Muscle of leg (tissue), 11 donors: Measurements from ENCODE around the gene WWOX. TPM values are rescaled to one million over a fixed set of nuclear protein-coding genes. Genes with fewer than 3 reads are reported as not detected.

Experiments
- DNase-seq: peaks from one replicate; pipeline ENCODE4 v3.0.0; 2013
- H3K27ac ChIP-seq: one replicate; pipeline ENCODE4 v1.5.1; 2013; ENCODE audit warnings: mild to moderate bottlenecking, low read length, control low read depth
- H3K27me3 ChIP-seq: one replicate; pipeline ENCODE4 v1.6.1; 2013; ENCODE audit warnings: low read length; ENCODE audit not compliant: control insufficient read depth, insufficient read depth
- H3K36me3 ChIP-seq: one replicate; pipeline ENCODE4 v1.6.1; 2013; ENCODE audit warnings: low read length; ENCODE audit not compliant: control insufficient read depth, insufficient read depth
- H3K4me1 ChIP-seq: one replicate; pipeline ENCODE4 v1.6.1; 2013; ENCODE audit warnings: low read length; ENCODE audit not compliant: control insufficient read depth, insufficient read depth
- H3K4me3 ChIP-seq: one replicate; pipeline ENCODE4 v1.5.1; 2013; ENCODE audit warnings: low read length, control low read depth
- H3K9me3 ChIP-seq: replicated peaks from 2 replicates; pipeline ENCODE4 v1.6.1; 2013; ENCODE audit warnings: low read depth, low read length; ENCODE audit not compliant: control insufficient read depth
- WGBS: methylation state at CpG from one replicate; pipeline ENCODE4 v1.1.5; 2013; ENCODE audit warnings: missing lambda C conversion rate; ENCODE audit not compliant: insufficient coverage; 5-methylcytosine and 5-hydroxymethylcytosine counted together
- polyA plus RNA-seq, 8 donors: library from polyadenylated mRNA; unstranded; fragments of 120-200 nt; gene quantifications; one replicate each; pipeline versions ENCODE4 v1.2.1 to v1.2.3, GENCODE V29; 2013; ENCODE audit warnings: inconsistent platforms in 1 of 8, low replicate concordance in 1 of 8; ENCODE audit not compliant: insufficient read length in 8 of 8, insufficient read depth in 1 of 8
- total RNA-seq: library from RNA; stranded (reverse); fragments of 120-200 nt; gene quantifications from one replicate; pipeline ENCODE4 v1.2.4, GENCODE V29; 2013

The WWOX gene
- total and polyA plus RNA-seq, 9 donors: 8.1 to 15.8 (median 12.2) TPM

DNA sequence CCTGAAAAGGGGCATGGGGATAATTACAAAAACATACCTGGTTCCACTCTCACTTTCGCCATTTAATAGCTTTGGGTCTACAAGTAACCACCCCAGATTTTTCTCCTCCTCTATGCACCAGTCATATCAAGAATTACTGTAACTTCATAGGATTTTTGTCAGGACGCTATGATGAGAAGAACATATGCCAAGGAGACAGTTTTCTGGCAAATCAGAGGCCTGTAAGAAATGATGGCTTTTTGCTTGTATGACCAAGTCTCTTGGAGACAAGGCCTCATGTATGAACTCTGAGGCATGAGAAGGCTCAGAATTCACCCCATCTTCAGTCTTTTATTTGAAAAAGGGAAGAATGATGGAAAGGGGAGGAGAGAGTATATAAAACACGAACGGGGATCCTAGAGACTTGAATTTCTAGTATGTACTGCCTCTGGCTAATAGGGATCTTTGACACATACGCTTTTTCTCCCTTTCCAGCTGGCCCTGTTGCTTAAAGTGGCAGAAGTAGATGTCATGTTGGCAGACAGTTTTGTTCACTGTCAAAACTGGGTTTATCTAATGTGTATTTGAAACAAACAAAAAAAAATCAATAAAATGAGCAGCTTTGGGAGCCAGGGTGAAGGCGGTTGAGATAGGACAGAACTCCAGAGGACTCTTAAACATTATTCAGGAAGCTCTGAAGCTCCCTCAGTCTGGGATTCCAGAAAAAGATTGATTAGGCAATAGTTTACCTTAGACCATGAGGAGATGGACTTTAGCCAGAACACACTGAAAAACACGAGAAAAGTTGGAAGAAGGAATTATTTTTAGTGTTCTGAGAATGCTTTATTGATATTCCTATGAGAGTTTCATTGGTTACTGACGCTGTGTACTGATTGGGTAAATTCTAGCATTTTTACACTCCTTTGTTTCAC, 656.6 kb downstream of the WWOX start:
- H3K9me3 ChIP-seq: peaks cover 3% of the 10 kb centered on the region
- no peak for DNase-seq
- no peaks in the 10 kb centered on the region for H3K4me1 ChIP-seq
- WGBS: no CpG with 5 or more reads among the region's 8 CpGs
- H3K4me3 ChIP-seq: no peak overlapping the region
- no peaks in the 10 kb centered on the region for H3K36me3 ChIP-seq
- no peak overlapping the region for H3K27ac ChIP-seq
- no peaks in the 10 kb centered on the region for H3K27me3 ChIP-seq

DNA sequence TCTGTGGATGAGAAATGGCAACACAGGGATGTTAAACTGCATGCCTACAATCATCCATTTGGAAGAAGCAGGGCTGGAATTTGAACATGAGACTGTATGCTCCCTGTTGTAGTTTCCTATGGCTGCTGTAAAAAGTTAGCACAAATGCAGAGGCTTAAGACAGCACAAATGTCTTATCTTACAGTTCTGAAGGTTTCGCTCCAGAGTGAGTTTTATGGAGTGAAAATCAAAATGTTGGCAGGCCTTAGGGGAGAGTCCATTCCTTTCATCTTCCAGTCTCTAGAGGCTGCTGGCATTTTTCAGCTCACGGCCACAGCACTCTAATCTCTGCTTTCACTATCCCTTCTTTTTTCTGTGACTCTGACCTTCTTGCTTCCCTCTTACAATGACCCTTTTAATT, 660.1 kb downstream of the WWOX start:
- H3K27ac ChIP-seq: no peak overlapping the region
- no peak for DNase-seq
- peaks cover 11% of the 10 kb centered on the region for H3K4me1 ChIP-seq
- H3K36me3 ChIP-seq: no peaks in the 10 kb centered on the region
- 27% methylated on average over 2 of the region's 2 CpGs for WGBS
- H3K27me3 ChIP-seq: no peaks in the 10 kb centered on the region
- H3K9me3 ChIP-seq: peaks cover 3% of the 10 kb centered on the region
- H3K4me3 ChIP-seq: no peak overlapping the region

GRCh38 chr16:78760611-78761010, 661.2 kb downstream of the WWOX start:
- 20% methylated on average over 1 of the region's 5 CpGs for WGBS
- no peaks in the 10 kb centered on the region for H3K27me3 ChIP-seq
- DNase-seq: no peak

DNA sequence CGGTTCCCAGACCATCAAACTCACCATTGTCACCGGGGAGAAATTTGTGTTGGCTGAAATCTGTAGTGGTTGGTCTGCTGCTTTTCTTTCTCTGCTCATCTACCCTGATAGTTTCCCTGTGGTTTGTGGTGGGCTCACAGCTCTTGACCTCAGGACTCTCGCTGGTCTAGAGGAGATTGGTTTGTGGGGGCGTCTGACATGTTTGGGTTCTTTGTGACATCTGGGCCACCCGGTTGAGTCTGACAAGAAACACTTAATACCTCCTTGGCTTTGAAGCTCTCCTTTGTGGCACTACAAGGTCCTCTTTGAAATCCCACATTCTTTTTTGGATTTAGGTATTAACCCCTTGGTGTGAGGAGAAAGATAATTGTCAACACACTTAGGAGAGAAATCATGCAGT, 662.0 kb downstream of the WWOX start:
- H3K4me1 ChIP-seq: peaks cover 11% of the 10 kb centered on the region
- H3K9me3 ChIP-seq: peaks cover 3% of the 10 kb centered on the region
- H3K27me3 ChIP-seq: no peaks in the 10 kb centered on the region
- no CpG with 5 or more reads among the region's 5 CpGs for WGBS
- no peaks in the 10 kb centered on the region for H3K36me3 ChIP-seq
- no peak overlapping the region for H3K4me3 ChIP-seq
- no peak for DNase-seq
- no peak overlapping the region for H3K27ac ChIP-seq

More at GRCh38 chr16:78760611-78761010, 661.2 kb downstream of the WWOX start:
- H3K9me3 ChIP-seq: peaks cover 3% of the 10 kb centered on the region
- no peaks in the 10 kb centered on the region for H3K36me3 ChIP-seq
- H3K27ac ChIP-seq: no peak overlapping the region
- no peak overlapping the region for H3K4me3 ChIP-seq
- peaks cover 11% of the 10 kb centered on the region for H3K4me1 ChIP-seq

- H3K27me3 ChIP-seq: no peaks in the 10 kb centered on the region
- DNase-seq: no peak
- H3K4me1 ChIP-seq: peaks cover 11% of the 10 kb centered on the region
- no peak overlapping the region for H3K4me3 ChIP-seq
- no peaks in the 10 kb centered on the region for H3K9me3 ChIP-seq
- no peaks in the 10 kb centered on the region for H3K36me3 ChIP-seq
- WGBS: 70% methylated on average over 6 of the region's 6 CpGs
- no peak overlapping the region for H3K27ac ChIP-seq
These were observed 662.8 kb downstream of the WWOX start for GRCh38 chr16:78762222-78762621.

DNA sequence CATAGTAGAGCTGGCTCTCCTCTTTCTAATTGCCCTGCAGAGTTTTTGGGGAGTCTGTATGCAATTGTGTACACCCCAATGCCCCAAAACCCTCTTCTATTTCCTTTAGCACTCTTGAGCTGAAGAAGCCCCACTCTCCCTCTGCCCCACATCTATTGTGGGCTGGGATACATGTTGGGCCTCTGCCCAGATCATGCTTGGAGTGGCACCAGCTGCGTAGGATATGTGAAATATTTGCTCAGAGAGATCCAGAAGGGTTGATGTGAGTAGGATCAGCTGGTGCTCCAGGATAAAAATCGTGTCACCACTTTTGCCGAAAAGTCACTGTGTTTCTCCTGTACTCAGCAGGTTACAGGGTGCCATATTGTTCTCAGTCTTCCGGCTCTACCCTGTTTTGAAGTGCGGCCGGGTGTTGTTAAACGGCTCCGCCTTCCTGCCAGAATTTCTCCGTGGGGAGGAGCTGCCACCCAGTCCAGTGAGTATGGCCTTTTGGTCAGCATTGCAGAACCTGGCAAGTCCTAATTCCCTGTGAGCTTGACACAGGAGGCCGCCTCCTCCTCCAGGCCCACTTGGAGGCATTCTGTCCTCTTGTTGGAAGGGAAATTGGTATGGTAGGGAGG, 664.5 kb downstream of the WWOX start:
- no peaks in the 10 kb centered on the region for H3K9me3 ChIP-seq
- no peaks in the 10 kb centered on the region for H3K27me3 ChIP-seq
- H3K36me3 ChIP-seq: no peaks in the 10 kb centered on the region
- DNase-seq: peak; percentile 54
- no peak overlapping the region for H3K4me3 ChIP-seq
- H3K4me1 ChIP-seq: peaks cover 11% of the 10 kb centered on the region
- H3K27ac ChIP-seq: peak overlapping the region; percentile 44
- 83% methylated on average over 8 of the region's 10 CpGs for WGBS

GRCh38 chr16:78764478-78764877, 665.0 kb downstream of the WWOX start:
- Histone ChIP-seq H3K36me3 (no peaks in the 10 kb centered on the region), H3K9me3 (no peaks in the 10 kb centered on the region), H3K27me3 (no peaks in the 10 kb centered on the region), H3K4me1 (peaks cover 11% of the 10 kb centered on the region), H3K27ac (no peak overlapping the region), H3K4me3 (no peak overlapping the region)
- DNase-seq: no peak
- 100% methylated on average over 3 of the region's 4 CpGs for WGBS

DNA sequence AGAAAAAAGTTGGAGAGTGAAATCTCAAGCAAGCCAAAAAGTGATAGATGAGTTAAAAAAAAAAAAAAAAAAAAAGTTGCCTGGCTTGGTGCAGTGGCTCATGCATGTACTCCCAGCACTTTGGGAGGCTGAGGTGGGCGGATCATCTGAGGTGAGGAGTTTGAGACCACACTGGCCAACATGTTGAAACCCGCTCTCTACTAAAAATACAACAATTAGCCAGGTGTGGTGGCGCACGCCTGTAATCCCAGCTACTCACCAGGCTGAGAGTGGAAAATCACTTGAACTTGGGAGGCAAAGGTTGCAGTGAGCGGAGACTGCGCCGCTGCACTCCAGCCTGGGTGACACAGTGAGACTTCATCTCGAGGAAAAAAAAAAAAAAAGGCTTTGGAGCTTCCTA, 668.8 kb downstream of the WWOX start:
- Histone ChIP-seq H3K9me3 (peaks cover 5% of the 10 kb centered on the region), H3K27me3 (no peaks in the 10 kb centered on the region), H3K36me3 (no peaks in the 10 kb centered on the region), H3K4me1 (peaks cover 13% of the 10 kb centered on the region), H3K4me3 (no peak overlapping the region), H3K27ac (no peak overlapping the region)
- no peak for DNase-seq
- WGBS: 93% methylated on average over 2 of the region's 8 CpGs

GRCh38 chr16:78768718-78769117, 669.3 kb downstream of the WWOX start:
- no peak for DNase-seq
- Histone ChIP-seq H3K36me3 (no peaks in the 10 kb centered on the region), H3K9me3 (peaks cover 5% of the 10 kb centered on the region), H3K4me1 (peaks cover 14% of the 10 kb centered on the region), H3K4me3 (no peak overlapping the region), H3K27me3 (no peaks in the 10 kb centered on the region), H3K27ac (no peak overlapping the region)
- 94% methylated on average over 4 of the region's 9 CpGs for WGBS

- WGBS: 46% methylated on average over 19 of the region's 23 CpGs
- Histone ChIP-seq H3K36me3 (no peaks in the 10 kb centered on the region), H3K27me3 (no peaks in the 10 kb centered on the region), H3K9me3 (peaks cover 5% of the 10 kb centered on the region), H3K27ac (no peak overlapping the region), H3K4me1 (peaks cover 17% of the 10 kb centered on the region), H3K4me3 (no peak overlapping the region)
- DNase-seq: peak; percentile 27
These were observed 671.1 kb downstream of the WWOX start for GRCh38 chr16:78770353-78771091.
